ENCODE results near the gene SLC1A7. TPM values are rescaled to one million over a fixed set of nuclear protein-coding genes. Genes with fewer than 3 reads are reported as not detected.

The SLC1A7 gene
- total RNA-seq, 2 donors from 2014 or later, result not detected

DNA sequence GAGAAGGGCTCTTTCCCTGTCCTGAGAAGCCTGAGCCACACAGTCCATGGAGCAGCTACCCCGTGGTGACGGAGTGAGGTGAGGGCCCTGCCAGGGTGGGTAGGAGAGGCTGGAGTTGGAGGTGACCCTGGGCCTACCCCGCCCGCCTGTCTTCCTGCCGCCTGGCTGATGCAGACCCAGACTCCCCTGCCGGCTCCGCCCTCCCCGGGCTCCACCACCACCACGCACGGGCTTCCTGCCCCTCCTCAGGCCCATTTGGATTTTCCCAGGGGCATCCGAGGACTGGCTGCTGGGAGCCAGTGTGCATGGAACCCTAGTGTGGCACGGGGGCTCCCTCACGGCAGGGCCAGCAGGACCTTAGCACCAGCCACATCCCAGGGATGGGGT lies 47.9 kb downstream of the SLC1A7 start:
- Mint-ChIP-seq H3K36me3 (ENCODE audit: insufficient read depth in 2 of 2) (no peaks in the 10 kb centered on the region), H3K27me3 (ENCODE audit: low read depth) (no peaks in the 10 kb centered on the region), H3K4me1 (ENCODE audit: low read depth) (no peaks in the 10 kb centered on the region), H3K27ac (no peak overlapping the region), H3K4me3 (no peak overlapping the region), H3K9me3 (no peaks in the 10 kb centered on the region)
- no peak for DNase-seq
- no peak for ATAC-seq (replicated peaks in 1 of 2)

GRCh38 chr1:53093778-53094532 lies 48.5 kb downstream of the SLC1A7 start:
- Mint-ChIP-seq H3K9me3 (no peaks in the 10 kb centered on the region), H3K36me3 (ENCODE audit: insufficient read depth in 2 of 2) (no peaks in the 10 kb centered on the region), H3K4me1 (ENCODE audit: low read depth) (no peaks in the 10 kb centered on the region), H3K27ac (no peak overlapping the region), H3K4me3 (no peak overlapping the region), H3K27me3 (ENCODE audit: low read depth) (no peaks in the 10 kb centered on the region)
- DNase-seq (no peak), ATAC-seq (replicated peaks in 1 of 2) (no peak)

GRCh38 chr1:53093451-53093754 lies 49.0 kb downstream of the SLC1A7 start:
- ATAC-seq (replicated peaks in 1 of 2) (no peak), DNase-seq (no peak)
- Mint-ChIP-seq H3K4me3 (no peak overlapping the region), H3K36me3 (ENCODE audit: insufficient read depth in 2 of 2) (no peaks in the 10 kb centered on the region), H3K9me3 (no peaks in the 10 kb centered on the region), H3K27ac (no peak overlapping the region), H3K4me1 (ENCODE audit: low read depth) (no peaks in the 10 kb centered on the region), H3K27me3 (ENCODE audit: low read depth) (no peaks in the 10 kb centered on the region)

DNA sequence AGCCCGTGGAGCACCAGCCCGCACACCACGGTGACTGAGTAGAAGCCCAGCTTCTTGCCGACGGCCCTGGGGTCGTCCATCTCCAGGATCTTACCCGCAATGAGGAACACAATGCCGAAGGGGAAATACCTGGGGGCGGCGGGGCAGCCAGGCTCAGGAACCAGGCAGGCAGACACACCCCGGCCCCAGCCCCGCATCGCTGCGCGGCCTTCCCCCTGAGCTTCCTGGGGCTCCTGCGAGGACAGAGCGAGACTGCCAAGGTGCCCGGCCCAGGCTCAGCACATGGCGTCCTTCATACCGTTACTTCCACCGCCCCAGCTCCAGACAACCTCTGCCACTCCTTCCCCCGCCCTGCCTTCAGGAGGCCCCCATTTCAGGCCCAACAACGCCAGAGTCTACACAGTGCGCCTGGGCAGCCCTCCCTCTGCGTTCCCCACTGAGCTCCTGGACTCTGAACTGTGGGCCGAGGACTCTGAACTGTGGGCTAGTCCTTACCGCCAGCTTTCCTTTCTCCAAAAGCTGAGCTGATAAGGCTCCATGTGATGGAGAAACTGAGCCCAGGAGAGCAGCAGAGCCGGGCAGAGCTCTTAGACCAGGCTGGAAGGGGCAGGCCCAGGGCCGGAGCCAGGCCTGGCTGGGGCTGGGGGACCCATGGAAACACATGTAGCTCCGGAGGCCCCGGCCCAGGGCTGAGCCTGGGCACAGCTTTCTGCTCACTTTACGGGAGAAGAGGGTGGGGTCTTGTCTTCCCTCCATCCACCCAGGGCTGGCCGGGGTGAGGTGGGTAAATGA lies 49.6 kb downstream of the SLC1A7 start:
- H3K9me3 Mint-ChIP-seq, result no peaks in the 10 kb centered on the region
- DNase-seq (no peak), ATAC-seq (replicated peaks in 1 of 2) (no peak)
- no peaks in the 10 kb centered on the region for H3K36me3 Mint-ChIP-seq (ENCODE audit: insufficient read depth in 2 of 2)
- no peak overlapping the region for H3K27ac Mint-ChIP-seq
- H3K4me3 Mint-ChIP-seq, result no peak overlapping the region
- no peaks in the 10 kb centered on the region for H3K4me1 Mint-ChIP-seq (ENCODE audit: low read depth)
- no peaks in the 10 kb centered on the region for H3K27me3 Mint-ChIP-seq (ENCODE audit: low read depth)

GRCh38 chr1:53091841-53092645 lies 50.4 kb downstream of the SLC1A7 start:
- Mint-ChIP-seq H3K4me3 (no peak overlapping the region), H3K36me3 (ENCODE audit: insufficient read depth in 2 of 2) (no peaks in the 10 kb centered on the region), H3K27me3 (ENCODE audit: low read depth) (no peaks in the 10 kb centered on the region), H3K9me3 (no peaks in the 10 kb centered on the region), H3K4me1 (ENCODE audit: low read depth) (no peaks in the 10 kb centered on the region), H3K27ac (no peak overlapping the region)
- ATAC-seq (replicated peaks in 1 of 2), result no peak
- DNase-seq, result no peak

- H3K36me3 Mint-ChIP-seq (ENCODE audit: insufficient read depth in 2 of 2), result no peaks in the 10 kb centered on the region
- H3K27me3 Mint-ChIP-seq (ENCODE audit: low read depth), result no peaks in the 10 kb centered on the region
- no peaks in the 10 kb centered on the region for H3K9me3 Mint-ChIP-seq
- DNase-seq (no peak), ATAC-seq (replicated peaks in 1 of 2) (no peak)
- no peaks in the 10 kb centered on the region for H3K4me1 Mint-ChIP-seq (ENCODE audit: low read depth)
- H3K4me3 Mint-ChIP-seq, result no peak overlapping the region
- no peak overlapping the region for H3K27ac Mint-ChIP-seq
Measured at GRCh38 chr1:53090227-53091147, 52.0 kb downstream of the SLC1A7 start.

GRCh38 chr1:53089478-53090226 lies 52.8 kb downstream of the SLC1A7 start:
- no peak for DNase-seq
- H3K4me3 Mint-ChIP-seq, result no peak overlapping the region
- no peaks in the 10 kb centered on the region for H3K9me3 Mint-ChIP-seq
- no peaks in the 10 kb centered on the region for H3K27me3 Mint-ChIP-seq (ENCODE audit: low read depth)
- H3K36me3 Mint-ChIP-seq (ENCODE audit: insufficient read depth in 2 of 2), result no peaks in the 10 kb centered on the region
- no peak for ATAC-seq (replicated peaks in 1 of 2)
- no peak overlapping the region for H3K27ac Mint-ChIP-seq
- no peaks in the 10 kb centered on the region for H3K4me1 Mint-ChIP-seq (ENCODE audit: low read depth)

GRCh38 chr1:53088616-53089300 lies 53.7 kb downstream of the SLC1A7 start:
- Mint-ChIP-seq H3K4me3 (no peak overlapping the region), H3K9me3 (no peaks in the 10 kb centered on the region), H3K27me3 (ENCODE audit: low read depth) (no peaks in the 10 kb centered on the region), H3K36me3 (ENCODE audit: insufficient read depth in 2 of 2) (no peaks in the 10 kb centered on the region), H3K4me1 (ENCODE audit: low read depth) (no peaks in the 10 kb centered on the region), H3K27ac (no peak overlapping the region)
- no peak for DNase-seq
- ATAC-seq (replicated peaks in 1 of 2), result no peak

GRCh38 chr1:53087332-53088285 lies 54.8 kb downstream of the SLC1A7 start:
- no peaks in the 10 kb centered on the region for H3K36me3 Mint-ChIP-seq (ENCODE audit: insufficient read depth in 2 of 2)
- no peaks in the 10 kb centered on the region for H3K4me1 Mint-ChIP-seq (ENCODE audit: low read depth)
- H3K27ac Mint-ChIP-seq, result no peak overlapping the region
- DNase-seq (no peak), ATAC-seq (replicated peaks in 1 of 2) (no peak)
- no peaks in the 10 kb centered on the region for H3K9me3 Mint-ChIP-seq
- H3K27me3 Mint-ChIP-seq (ENCODE audit: low read depth), result no peaks in the 10 kb centered on the region
- no peak overlapping the region for H3K4me3 Mint-ChIP-seq

GRCh38 chr1:53086491-53087070 lies 55.9 kb downstream of the SLC1A7 start:
- no peak overlapping the region for H3K27ac Mint-ChIP-seq
- no peaks in the 10 kb centered on the region for H3K9me3 Mint-ChIP-seq
- H3K4me1 Mint-ChIP-seq (ENCODE audit: low read depth), result no peaks in the 10 kb centered on the region
- H3K27me3 Mint-ChIP-seq (ENCODE audit: low read depth), result no peaks in the 10 kb centered on the region
- H3K4me3 Mint-ChIP-seq, result no peak overlapping the region
- ATAC-seq (replicated peaks in 1 of 2), result no peak
- no peak for DNase-seq
- H3K36me3 Mint-ChIP-seq (ENCODE audit: insufficient read depth in 2 of 2), result no peaks in the 10 kb centered on the region

DNA sequence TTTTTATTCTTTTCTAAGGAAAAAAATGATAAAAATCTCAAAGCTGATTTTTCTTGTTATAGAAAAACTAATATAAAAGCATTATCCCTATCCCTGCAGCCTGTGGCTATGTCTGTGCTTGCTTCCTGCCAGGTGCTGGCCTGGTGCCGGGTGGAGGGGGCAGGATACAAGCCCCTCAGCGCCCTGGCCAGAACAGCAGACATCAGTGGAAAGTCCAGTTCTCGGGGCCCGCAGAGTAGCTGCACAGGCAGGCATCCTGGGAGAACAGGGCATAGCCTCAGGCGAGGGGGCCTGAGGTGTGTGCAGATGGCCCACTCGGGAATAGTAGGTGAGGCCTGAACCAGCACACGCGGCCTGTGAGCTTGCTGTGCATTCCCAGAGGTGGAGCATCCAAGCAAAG lies 57.0 kb downstream of the SLC1A7 start:
- Mint-ChIP-seq H3K9me3 (no peaks in the 10 kb centered on the region), H3K4me3 (no peak overlapping the region), H3K27me3 (ENCODE audit: low read depth) (no peaks in the 10 kb centered on the region), H3K27ac (no peak overlapping the region), H3K4me1 (ENCODE audit: low read depth) (no peaks in the 10 kb centered on the region), H3K36me3 (ENCODE audit: insufficient read depth in 2 of 2) (no peaks in the 10 kb centered on the region)
- no peak for ATAC-seq (replicated peaks in 1 of 2)
- DNase-seq, result no peak

All from activated T-cell treated with anti-CD3 and anti-CD28 coated beads, Interleukin-2, amount 50 U/mL, for 72 hours (primary cell).